GM21526 (cell line): ENCODE data around the gene SULT4A1.
A peak's percentile ranks its signal among the peaks of the same experiment; 100 is the strongest.

Source experiments
- ATAC-seq: cut with Tn5 transposase; IDR thresholded peaks from one replicate; pipeline ENCODE4 v1.9.1; 2021; ENCODE audit warnings: moderate library complexity; ENCODE audit not compliant: unreplicated experiment, low FRiP score

SULT4A1 gene

GRCh38 chr22:43814264-43814663 is 48.0 kb downstream of the SULT4A1 start:
- ATAC-seq: no peak

GRCh38 chr22:43812890-43813289 is 49.4 kb downstream of the SULT4A1 start:
- no peak for ATAC-seq

- ATAC-seq: peak; percentile 78
Observed at GRCh38 chr22:43812149-43812842, 50.0 kb downstream of the SULT4A1 start, which contains the start of gene EFCAB6. TSS of gene EFCAB6 (minus strand) at chr22:43812305. CDS start at chr22:43782318, 29,987 bp downstream.

- peak; percentile 17 for ATAC-seq
Observed at GRCh38 chr22:43811777-43812148, 50.5 kb downstream of the SULT4A1 start.

- ATAC-seq: no peak
Observed at GRCh38 chr22:43802897-43803495, 59.3 kb downstream of the SULT4A1 start.

- ATAC-seq: no peak
Observed at GRCh38 chr22:43800970-43801369, 61.3 kb downstream of the SULT4A1 start.

GRCh38 chr22:43798492-43798891 is 63.8 kb downstream of the SULT4A1 start:
- peak; percentile 66 for ATAC-seq

GRCh38 chr22:43796567-43796966 is 65.7 kb downstream of the SULT4A1 start:
- no peak for ATAC-seq

- no peak for ATAC-seq
Observed at GRCh38 chr22:43795320-43795719, 67.0 kb downstream of the SULT4A1 start.

- no peak for ATAC-seq
Observed at GRCh38 chr22:43792905-43793304, 69.4 kb downstream of the SULT4A1 start.

- no peak for ATAC-seq
Observed at GRCh38 chr22:43789452-43789851, 72.9 kb downstream of the SULT4A1 start.

GRCh38 chr22:43783777-43784176 is 78.5 kb downstream of the SULT4A1 start:
- no peak for ATAC-seq

- no peak for ATAC-seq
Observed at GRCh38 chr22:43782448-43782847, 79.9 kb downstream of the SULT4A1 start.

GRCh38 chr22:43777286-43777685 is 85.0 kb downstream of the SULT4A1 start:
- no peak for ATAC-seq

GRCh38 chr22:43776081-43776670 is 86.1 kb downstream of the SULT4A1 start:
- ATAC-seq: no peak
